HCT116 (cell line): Measurements from ENCODE around the gene IL1RAPL2. TPM values are rescaled to one million over a fixed set of nuclear protein-coding genes. Genes with fewer than 3 reads are reported as not detected.

Experiments
- ATAC-seq: fragments of 200-7000 bp; cut with Tn5 transposase; 2 replicates; pipeline ENCODE4 v1.9.1; 2020; ENCODE audit warnings: mild to moderate bottlenecking, moderate library complexity
- BruUV-seq: library from RNA; stranded (reverse); fragments of 400-500 nt; replicated peaks from 2 replicates; lab custom pipeline; 2021; lab: Mats Ljungman, UMichigan
- CTCF ChIA-PET: fragments of 300-600 bp; sonication (Branson Sonifier 250); formaldehyde crosslinking; loops from one replicate; lab custom pipeline; 2021; ENCODE audit warnings: antibody characterized with exemption; lab: Charles Lee
- POLR2A ChIA-PET: fragments of 300-600, 350-600 bp; sonication (Branson Sonifier 250); formaldehyde crosslinking; loops from one replicate; lab custom pipeline; 2021; ENCODE audit warnings: antibody characterized with exemption; lab: Charles Lee
- RAD21 ChIA-PET, 2 experiments: fragments of 300-600 bp; sonication (Branson Sonifier 250); formaldehyde crosslinking; loops; one replicate each; lab custom pipeline; 2023; ENCODE audit warnings: low total read pairs in 2 of 2; ENCODE audit not compliant: uncharacterized antibody in 2 of 2, unreplicated experiment in 2 of 2, low non-redundant PET in 1 of 2; lab: Charles Lee
- DNase-seq: peaks from one replicate; pipeline ENCODE4 v3.0.0-alpha.2; 2010; ENCODE audit warnings: low read depth, low spot score
- H2AFZ ChIP-seq: fragments of 200-600 bp; shearing (Covaris generic), sonication (generic); 2 replicates; pipeline ENCODE4 v1.6.1; 2017; ENCODE audit warnings: low read depth, mixed run types, mixed read lengths, antibody characterized with exemption, low read length; ENCODE audit not compliant: poor library complexity, severe bottlenecking
- H3K27ac ChIP-seq: 2 replicates; pipeline ENCODE4 v1.5.1; 2012; ENCODE audit warnings: low read depth, low read length
- H3K27me3 ChIP-seq: fragments of 200-600 bp; sonication (generic); 2 replicates; pipeline ENCODE4 v1.6.1; 2016; ENCODE audit warnings: mixed run types, low read length, mixed read lengths; ENCODE audit not compliant: insufficient read depth
- H3K36me3 ChIP-seq, 2 experiments: fragments of 200-500 bp in 1 of 2; fragments of 200-600 bp in 1 of 2; sonication (Bioruptor generic) in 1 of 2; sonication (generic) in 1 of 2; 2 replicates each; pipeline versions ENCODE4 v1.5.1 to v1.6.1; 2014 to 2016; ENCODE audit warnings: low read length in 2 of 2, inconsistent platforms in 1 of 2, mixed read lengths in 1 of 2, mixed run types in 1 of 2; ENCODE audit not compliant: insufficient read depth in 2 of 2, control insufficient read depth in 1 of 2
- H3K4me1 ChIP-seq, 2 experiments: fragments of 200-600 bp in 1 of 2; sonication (generic) in 1 of 2; 2 replicates each; pipeline versions ENCODE4 v1.5.1 to v1.6.1; 2012 to 2017; ENCODE audit warnings: low read length in 2 of 2, inconsistent platforms in 1 of 2, mild to moderate bottlenecking in 1 of 2, mixed read lengths in 1 of 2, mixed run types in 1 of 2, moderate library complexity in 1 of 2; ENCODE audit not compliant: insufficient read depth in 2 of 2, control insufficient read depth in 1 of 2
- H3K4me2 ChIP-seq: fragments of 200-600 bp; sonication (generic); 2 replicates; pipeline ENCODE4 v1.6.1; 2017; ENCODE audit warnings: mixed run types, low read length, mixed read lengths
- H3K4me3 ChIP-seq, 2 experiments: fragments of 200-600 bp in 1 of 2; sonication (generic) in 1 of 2; replicated peaks in 1 of 2; 2 replicates each; pipeline ENCODE4 v1.5.1; 2011 to 2016; ENCODE audit warnings: low read length in 2 of 2, control low read depth in 1 of 2, low read depth in 1 of 2, mild to moderate bottlenecking in 1 of 2, mixed read lengths in 1 of 2, mixed run types in 1 of 2
- H3K79me2 ChIP-seq: fragments of 200-600 bp; sonication (generic); 2 replicates; pipeline ENCODE4 v1.6.1; 2017; ENCODE audit warnings: mild to moderate bottlenecking, mixed run types, low read length, moderate library complexity, mixed read lengths; ENCODE audit not compliant: insufficient read depth
- H3K9ac ChIP-seq: fragments of 200-600 bp; sonication (generic); 2 replicates; pipeline ENCODE4 v1.6.1; 2016; ENCODE audit warnings: low read length, mixed read lengths
- H3K9me2 ChIP-seq: fragments of 200-600 bp; sonication (generic), shearing (Covaris generic); 2 replicates; pipeline ENCODE4 v1.6.1; 2017; ENCODE audit warnings: mixed run types, mild to moderate bottlenecking, moderate library complexity; ENCODE audit not compliant: insufficient read depth
- H3K9me3 ChIP-seq, 2 experiments: fragments of 200-500 bp in 1 of 2; fragments of 200-600 bp in 1 of 2; sonication (Bioruptor generic) in 1 of 2; sonication (generic) in 1 of 2; 2 replicates each; pipeline ENCODE4 v1.6.1; 2014 to 2017; ENCODE audit warnings: low read length in 2 of 2, mixed read lengths in 2 of 2, inconsistent platforms in 1 of 2, low read depth in 1 of 2, mild to moderate bottlenecking in 1 of 2, mixed run types in 1 of 2, moderate library complexity in 1 of 2; ENCODE audit not compliant: control insufficient read depth in 1 of 2, insufficient read depth in 1 of 2
- H4K20me1 ChIP-seq: fragments of 200-600 bp; sonication (generic), shearing (Covaris generic); 2 replicates; pipeline ENCODE4 v1.6.1; 2017; ENCODE audit warnings: mixed run types, mild to moderate bottlenecking, moderate library complexity; ENCODE audit not compliant: insufficient read depth
- ATF3 ChIP-seq: IDR thresholded peaks from 2 replicates; pipeline ENCODE4 v1.6.1; 2012
- CBX3 ChIP-seq: IDR thresholded peaks from 2 replicates; pipeline ENCODE4 v1.6.1; 2012; ENCODE audit warnings: low read depth
- CEBPB ChIP-seq: IDR thresholded peaks from 2 replicates; pipeline ENCODE4 v1.6.1; 2012; ENCODE audit warnings: low read depth
- CTCF ChIP-seq, 3 experiments: fragments of 200-600 bp in 1 of 3; sonication (generic) in 1 of 3; IDR thresholded peaks in 2 of 3; conservative IDR thresholded peaks in 1 of 3; 2 replicates each; pipeline ENCODE4 v1.5.1; 2012 to 2017; ENCODE audit warnings: low read depth in 2 of 3, low read length in 2 of 3, antibody characterized with exemption in 1 of 3, borderline replicate concordance in 1 of 3, control low read depth in 1 of 3, mild to moderate bottlenecking in 1 of 3, mixed read lengths in 1 of 3, mixed run types in 1 of 3, moderate library complexity in 1 of 3; ENCODE audit not compliant: insufficient read depth in 1 of 3
- EZH2phosphoT487 ChIP-seq: fragments of 200-600 bp; IDR thresholded peaks from 2 replicates; pipeline ENCODE4 v1.6.1; 2018; ENCODE audit warnings: antibody characterized with exemption, borderline replicate concordance
- POLR2AphosphoS5 ChIP-seq: IDR thresholded peaks from 2 replicates; pipeline ENCODE4 v1.6.1; 2011; ENCODE audit warnings: mild to moderate bottlenecking, low read depth, low read length, moderate library complexity
- SP1 ChIP-seq: IDR thresholded peaks from 2 replicates; pipeline ENCODE4 v1.6.1; 2012; ENCODE audit warnings: low read depth
- YY1 ChIP-seq: IDR thresholded peaks from 2 replicates; pipeline ENCODE4 v1.6.1; 2011; ENCODE audit warnings: low read length, low read depth, moderate library complexity, mild to moderate bottlenecking; ENCODE audit not compliant: insufficient replicate concordance; ENCODE audit errors: extremely low read depth
- ZBTB33 ChIP-seq: IDR thresholded peaks from 2 replicates; pipeline ENCODE4 v1.6.1; 2011; ENCODE audit warnings: mild to moderate bottlenecking, low read length, moderate library complexity; ENCODE audit not compliant: insufficient replicate concordance; ENCODE audit errors: extremely low read depth
- ZNF274 ChIP-seq: fragments of 200-500 bp; sonication (Bioruptor generic); IDR thresholded peaks from 2 replicates; pipeline ENCODE4 v1.6.1; 2014; ENCODE audit warnings: mild to moderate bottlenecking, low read depth, low read length, inconsistent platforms
- intact Hi-C: fragments of 100-400 bp; cut with micrococcal nuclease; formaldehyde crosslinking; loops from 2 replicates; pipeline ENCODE4 v1.10.0; 2022
- total RNA-seq: library from RNA; stranded (reverse); gene quantifications from one replicate; pipeline ENCODE4 v1.2.1, GENCODE V29; 2021; ENCODE audit not compliant: unreplicated experiment

Gene IL1RAPL2
- total RNA-seq, 1 experiment from 2014 or later: not detected

GRCh38 chrX:104618106-104618895 lies 52.3 kb downstream of the IL1RAPL2 start (continued):
- TF ChIP-seq ATF3 (no peak), CTCF (IDR thresholded peaks at IDR 0.05 in 2 of 3, conservative IDR thresholded peaks at IDR 0.05 in 1 of 3; ENCODE audit: borderline replicate concordance in 1 of 3, insufficient read depth in 1 of 3, low read depth in 2 of 3, low read length in 2 of 3) (no peak), POLR2AphosphoS5 (no peak)

GRCh38 chrX:104621781-104622180 lies 55.8 kb downstream of the IL1RAPL2 start:
- no peak overlapping the region for H3K4me3 ChIP-seq
- TF ChIP-seq CEBPB (no peak), SP1 (no peak), ZNF274 (no peak), ZBTB33 (no peak), CTCF (IDR thresholded peaks at IDR 0.05 in 2 of 3, conservative IDR thresholded peaks at IDR 0.05 in 1 of 3; ENCODE audit: borderline replicate concordance in 1 of 3, insufficient read depth in 1 of 3, low read depth in 2 of 3, low read length in 2 of 3) (no peak), CBX3 (no peak), YY1 (no peak), EZH2phosphoT487 (no peak)
- H3K9me3 ChIP-seq: no peaks in the 10 kb centered on the region
- no peak overlapping the region for H3K9ac ChIP-seq
- no peaks in the 10 kb centered on the region for H3K36me3 ChIP-seq
- ATAC-seq (no peak), DNase-seq (no peak)
- ChIA-PET POLR2A (no interaction called here), RAD21 (no interaction called here), CTCF (no interaction called here)
- no TSS peak for BruUV-seq
- H3K4me1 ChIP-seq: no peaks in the 10 kb centered on the region
- no peak overlapping the region for H2AFZ ChIP-seq
- H3K4me2 ChIP-seq: no peak overlapping the region
- no peak overlapping the region for H3K27ac ChIP-seq
- H3K9me2 ChIP-seq: no peaks in the 10 kb centered on the region
- no peaks in the 10 kb centered on the region for H3K79me2 ChIP-seq
- H3K27me3 ChIP-seq: no peaks in the 10 kb centered on the region
- intact Hi-C loops: no loop called here
- no peaks in the 10 kb centered on the region for H4K20me1 ChIP-seq
